GM12891 (cell line): ENCODE results near the gene GNA14.

ENCODE experiments used
- PAX5 ChIP-seq: IDR thresholded peaks from 2 replicates; pipeline ENCODE4 v1.6.1; 2011; ENCODE audit warnings: low read length, moderate library complexity, mild to moderate bottlenecking; ENCODE audit not compliant: insufficient read depth, severe bottlenecking
- POLR2A ChIP-seq: IDR thresholded peaks from 2 replicates; pipeline ENCODE4 v1.6.1; 2011; ENCODE audit warnings: low read depth, low read length, control low read depth
- POLR2AphosphoS5 ChIP-seq: IDR thresholded peaks from 2 replicates; pipeline ENCODE4 v1.6.1; 2011; ENCODE audit warnings: low read depth, low read length, control low read depth
- SPI1 ChIP-seq: IDR thresholded peaks from 2 replicates; pipeline ENCODE4 v1.6.1; 2011; ENCODE audit warnings: low read depth, low read length, control low read depth

GRCh38 chr9:77602852-77603251 lies 45.3 kb downstream of the GNA14 start:
- no peak for TF ChIP-seq POLR2A
- TF ChIP-seq POLR2AphosphoS5: no peak
- no peak for TF ChIP-seq SPI1
- TF ChIP-seq PAX5: no peak
